KMS-11 (cell line): ENCODE data around the gene CHRDL1.

Experiments used
- H2AFZ ChIP-seq: fragments of 200-600 bp; sonication (generic); 2 replicates; pipeline ENCODE4 v1.6.1; 2016; ENCODE audit warnings: antibody characterized with exemption, mixed run types, low read depth
- H3K27ac ChIP-seq: fragments of 200-600 bp; sonication (generic); 2 replicates; pipeline ENCODE4 v1.6.1; 2016; ENCODE audit warnings: mild to moderate bottlenecking, mixed run types
- H3K27me3 ChIP-seq: fragments of 200-600 bp; sonication (generic); 2 replicates; pipeline ENCODE4 v1.6.1; 2017; ENCODE audit warnings: mild to moderate bottlenecking, low read depth, mixed run types, moderate library complexity; ENCODE audit not compliant: insufficient read depth
- H3K36me3 ChIP-seq: fragments of 200-600 bp; sonication (generic); 2 replicates; pipeline ENCODE4 v1.6.1; 2017; ENCODE audit warnings: mild to moderate bottlenecking, mixed run types; ENCODE audit not compliant: insufficient read depth
- H3K4me1 ChIP-seq: fragments of 200-600 bp; sonication (generic); 2 replicates; pipeline ENCODE4 v1.6.1; 2016; ENCODE audit warnings: mild to moderate bottlenecking, low read depth, mixed run types; ENCODE audit not compliant: poor library complexity, severe bottlenecking
- H3K4me2 ChIP-seq: fragments of 200-600 bp; sonication (generic); 2 replicates; pipeline ENCODE4 v1.7.0; 2016; ENCODE audit warnings: mild to moderate bottlenecking, mixed run types
- H3K4me3 ChIP-seq: fragments of 200-600 bp; sonication (generic); IDR thresholded peaks from 2 replicates; pipeline ENCODE4 v1.6.1; 2017; ENCODE audit warnings: low read depth, low read length, mixed read lengths; ENCODE audit not compliant: insufficient read depth
- H3K79me2 ChIP-seq: fragments of 200-600 bp; sonication (generic); 2 replicates; pipeline ENCODE4 v1.6.1; 2016; ENCODE audit warnings: low read depth, mixed run types; ENCODE audit not compliant: insufficient read depth
- H3K9ac ChIP-seq: fragments of 200-600 bp; sonication (generic); 2 replicates; pipeline ENCODE4 v1.6.1; 2016; ENCODE audit warnings: mild to moderate bottlenecking, mixed run types
- H4K20me1 ChIP-seq: fragments of 200-600 bp; sonication (generic); 2 replicates; pipeline ENCODE4 v1.6.1; 2016; ENCODE audit warnings: mild to moderate bottlenecking, mixed run types; ENCODE audit not compliant: insufficient read depth
- CTCF ChIP-seq: fragments of 200-600 bp; sonication (generic); conservative IDR thresholded peaks from 2 replicates; pipeline ENCODE4 v1.6.1; 2017; ENCODE audit warnings: low read depth, mild to moderate bottlenecking, antibody characterized with exemption, low read length, moderate library complexity, mixed read lengths

Gene CHRDL1

GRCh38 chrX:110678591-110678990 is 117.0 kb downstream of the CHRDL1 start:
- H3K9ac ChIP-seq = no peak overlapping the region
- H3K4me1 ChIP-seq = no peaks in the 10 kb centered on the region
- no peaks in the 10 kb centered on the region for H3K79me2 ChIP-seq
- H3K27ac ChIP-seq = no peak overlapping the region
- no peak overlapping the region for H3K4me3 ChIP-seq
- no peak overlapping the region for H3K4me2 ChIP-seq
- H4K20me1 ChIP-seq = no peaks in the 10 kb centered on the region
- TF ChIP-seq CTCF = no peak
- no peaks in the 10 kb centered on the region for H3K36me3 ChIP-seq
- H2AFZ ChIP-seq = no peak overlapping the region
- H3K27me3 ChIP-seq = no peaks in the 10 kb centered on the region

GRCh38 chrX:110675886-110676285 is 119.7 kb downstream of the CHRDL1 start:
- H3K79me2 ChIP-seq = no peaks in the 10 kb centered on the region
- H3K4me1 ChIP-seq = peaks cover 9% of the 10 kb centered on the region
- no peaks in the 10 kb centered on the region for H4K20me1 ChIP-seq
- H3K27ac ChIP-seq = no peak overlapping the region
- TF ChIP-seq CTCF = no peak
- no peaks in the 10 kb centered on the region for H3K36me3 ChIP-seq
- no peak overlapping the region for H3K9ac ChIP-seq
- no peaks in the 10 kb centered on the region for H3K27me3 ChIP-seq
- no peak overlapping the region for H3K4me3 ChIP-seq
- H2AFZ ChIP-seq = no peak overlapping the region
- H3K4me2 ChIP-seq = no peak overlapping the region

- Histone ChIP-seq H3K27ac (no peak overlapping the region), H3K27me3 (no peaks in the 10 kb centered on the region), H3K4me2 (no peak overlapping the region)
These were observed 124.4 kb downstream of the CHRDL1 start for GRCh38 chrX:110671068-110671803.

GRCh38 chrX:110669572-110669971 is 126.0 kb downstream of the CHRDL1 start:
- Histone ChIP-seq H3K4me2 (no peak overlapping the region), H3K36me3 (no peaks in the 10 kb centered on the region), H3K79me2 (no peaks in the 10 kb centered on the region), H4K20me1 (no peaks in the 10 kb centered on the region), H3K9ac (no peak overlapping the region), H3K4me3 (no peak overlapping the region), H3K27ac (no peak overlapping the region), H3K4me1 (peaks cover 10% of the 10 kb centered on the region), H2AFZ (no peak overlapping the region), H3K27me3 (no peaks in the 10 kb centered on the region)
- no peak for TF ChIP-seq CTCF

More at GRCh38 chrX:110671068-110671803, 124.4 kb downstream of the CHRDL1 start:
- Histone ChIP-seq H3K9ac (no peak overlapping the region), H3K4me1 (peaks cover 10% of the 10 kb centered on the region), H3K36me3 (no peaks in the 10 kb centered on the region), H3K4me3 (no peak overlapping the region), H2AFZ (no peak overlapping the region), H3K79me2 (no peaks in the 10 kb centered on the region), H4K20me1 (no peaks in the 10 kb centered on the region)
- TF ChIP-seq CTCF = no peak
